Natural killer cell (primary cell): ENCODE data around the gene PTPRK. TPM values are rescaled to one million over a fixed set of nuclear protein-coding genes. Genes with fewer than 3 reads are reported as not detected.

Experiments
- ATAC-seq, 3 donors: fragments of 150-1000 bp in 2 of 3; fragments of 200-7000 bp in 1 of 3; cut with Tn5 transposase; 1 replicate in 1 of 3; 2 replicates in 2 of 3; pipeline ENCODE4 v1.10.0; 2021; ENCODE audit warnings: mild to moderate bottlenecking in 2 of 3, moderate library complexity in 2 of 3
- DNase-seq, 2 donors: peaks; one replicate each; pipeline versions ENCODE4 v3.0.0 to v3.0.0-alpha.2; 2013 to 2021; ENCODE audit warnings: mixed read lengths in 1 of 2
- H3K27ac ChIP-seq: one replicate; pipeline ENCODE4 v1.5.1; 2013; ENCODE audit warnings: mild to moderate bottlenecking, low read length
- H3K27me3 ChIP-seq: one replicate; pipeline ENCODE4 v1.6.1; 2013; ENCODE audit warnings: low read length; ENCODE audit not compliant: control insufficient read depth, insufficient read depth
- H3K36me3 ChIP-seq: one replicate; pipeline ENCODE4 v1.6.1; 2013; ENCODE audit warnings: low read length; ENCODE audit not compliant: control insufficient read depth, insufficient read depth
- H3K4me1 ChIP-seq: one replicate; pipeline ENCODE4 v1.6.1; 2013; ENCODE audit warnings: low read length; ENCODE audit not compliant: control insufficient read depth, insufficient read depth
- H3K4me3 ChIP-seq: one replicate; pipeline ENCODE4 v1.5.1; 2013; ENCODE audit warnings: low read length
- H3K9me3 ChIP-seq: one replicate; pipeline ENCODE4 v1.6.1; 2013; ENCODE audit warnings: low read length; ENCODE audit not compliant: control insufficient read depth, insufficient read depth
- H3K27ac Mint-ChIP-seq, 2 donors: one replicate each; pipeline ENCODE4 v1.8.0; 2022; ENCODE audit warnings: mild to moderate bottlenecking in 2 of 2, mixed read lengths in 2 of 2, moderate library complexity in 1 of 2
- H3K27me3 Mint-ChIP-seq, 2 donors: one replicate each; pipeline ENCODE4 v1.8.0; 2022; ENCODE audit warnings: low read depth in 2 of 2, mixed read lengths in 2 of 2
- H3K36me3 Mint-ChIP-seq: one replicate; pipeline ENCODE4 v1.8.0; 2022; ENCODE audit warnings: mixed read lengths
- H3K4me1 Mint-ChIP-seq, 2 donors: one replicate each; pipeline ENCODE4 v1.8.0; 2022; ENCODE audit warnings: mixed read lengths in 2 of 2
- H3K4me3 Mint-ChIP-seq: one replicate; pipeline ENCODE4 v1.8.0; 2022; ENCODE audit warnings: mild to moderate bottlenecking, moderate library complexity, mixed read lengths
- H3K9me3 Mint-ChIP-seq, 2 donors: one replicate each; pipeline ENCODE4 v1.8.0; 2022; ENCODE audit warnings: mixed read lengths in 2 of 2
- WGBS: methylation state at CpG from one replicate; pipeline ENCODE4 v1.1.7; 2013; ENCODE audit warnings: missing lambda C conversion rate; ENCODE audit not compliant: insufficient coverage; 5-methylcytosine and 5-hydroxymethylcytosine counted together
- intact Hi-C: fragments of 100-400 bp; cut with micrococcal nuclease; formaldehyde crosslinking; loops from one replicate; pipeline ENCODE4 v1.14.2; 2022
- total RNA-seq, 4 donors: library from RNA; stranded (reverse); fragments of 120-200 nt in 1 of 4; gene quantifications; one replicate each; pipeline versions ENCODE4 v1.2.3 to v1.2.4, GENCODE V29; 2013 to 2022
- TF ChIP-seq, protein P1 (sequence below): fragments of 200-600 bp; IDR thresholded peaks from one replicate; pipeline ENCODE4 v1.8.0; 2022; ENCODE audit warnings: antibody characterized with exemption

Gene PTPRK
- total RNA-seq, 3 donors from 2014 or later (not counting 1 experiment from before 2014, with no cell fraction given), result 0.14 to 1.2 (median 0.95) TPM

DNA sequence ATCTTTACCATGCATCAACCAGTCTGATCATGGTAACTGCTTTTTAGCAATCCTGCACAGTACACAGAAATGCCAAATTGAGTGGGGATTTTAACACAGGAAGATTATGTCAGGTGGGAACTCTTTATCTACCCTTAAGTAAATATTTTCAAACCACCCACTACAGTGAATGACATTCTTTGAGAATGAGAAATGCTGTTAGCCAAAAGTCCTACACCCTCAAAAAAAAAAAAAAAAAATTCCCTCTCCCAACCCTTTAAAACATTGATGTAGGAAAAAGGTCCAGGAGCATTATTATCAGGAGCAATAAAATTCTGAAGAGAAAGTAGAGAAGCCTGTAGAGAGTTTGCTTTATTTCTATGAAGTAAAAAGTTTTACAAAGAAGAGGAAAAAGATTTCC lies 312.3 kb downstream of the PTPRK start:
- no peak for ATAC-seq

DNA sequence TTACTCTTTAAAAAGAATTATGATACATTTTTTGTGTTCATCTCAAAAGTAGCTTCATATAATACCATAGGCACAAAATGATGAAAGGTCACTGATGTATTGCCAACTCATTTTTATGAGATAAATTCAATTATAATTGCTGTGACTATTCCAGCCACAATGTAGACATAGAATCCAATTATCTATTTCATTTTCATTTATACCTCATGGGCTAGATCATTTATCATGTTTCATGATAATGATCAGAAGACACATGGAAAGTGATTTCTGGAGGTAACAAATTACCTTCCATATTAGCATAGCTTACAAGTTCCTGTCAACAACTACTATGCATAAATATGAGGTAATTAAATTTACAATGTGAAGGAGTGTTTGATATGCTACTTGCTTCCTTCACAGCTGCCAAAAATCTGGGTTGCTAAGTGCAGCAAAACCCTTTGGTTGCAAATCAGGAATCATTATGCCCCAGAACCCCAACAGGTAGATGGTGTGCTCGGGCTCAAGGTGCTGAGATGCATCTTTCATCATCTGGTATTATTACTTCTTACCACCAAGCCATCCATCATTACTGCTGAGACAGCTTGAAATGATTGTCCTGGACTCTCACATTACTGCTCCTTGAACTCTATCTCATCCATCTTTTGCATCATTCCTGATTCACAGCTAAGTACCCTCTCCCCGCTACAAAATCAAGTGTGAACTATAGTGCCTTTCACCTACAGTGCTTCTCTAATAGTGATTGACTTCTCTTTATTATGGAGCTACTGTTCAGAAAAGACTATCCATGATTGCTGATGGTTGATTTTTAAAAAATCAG lies 313.6 kb downstream of the PTPRK start:
- no peak overlapping the region for H3K4me3 Mint-ChIP-seq
- H3K9me3 Mint-ChIP-seq, result peaks cover 0 to 3% of the 10 kb centered on the region in 2 donors
- H3K27me3 ChIP-seq, result no peaks in the 10 kb centered on the region
- ATAC-seq (no peak), DNase-seq (no peak)
- H3K36me3 ChIP-seq, result no peaks in the 10 kb centered on the region
- H3K9me3 ChIP-seq, result no peaks in the 10 kb centered on the region
- H3K4me1 ChIP-seq, result no peaks in the 10 kb centered on the region
- H3K27me3 Mint-ChIP-seq, result no peaks in the 10 kb centered on the region
- H3K27ac Mint-ChIP-seq, result no peak overlapping the region
- no peak overlapping the region for H3K27ac ChIP-seq
- no peaks in the 10 kb centered on the region for H3K4me1 Mint-ChIP-seq
- H3K4me3 ChIP-seq, result no peak overlapping the region
- TF ChIP-seq, protein P1, sequence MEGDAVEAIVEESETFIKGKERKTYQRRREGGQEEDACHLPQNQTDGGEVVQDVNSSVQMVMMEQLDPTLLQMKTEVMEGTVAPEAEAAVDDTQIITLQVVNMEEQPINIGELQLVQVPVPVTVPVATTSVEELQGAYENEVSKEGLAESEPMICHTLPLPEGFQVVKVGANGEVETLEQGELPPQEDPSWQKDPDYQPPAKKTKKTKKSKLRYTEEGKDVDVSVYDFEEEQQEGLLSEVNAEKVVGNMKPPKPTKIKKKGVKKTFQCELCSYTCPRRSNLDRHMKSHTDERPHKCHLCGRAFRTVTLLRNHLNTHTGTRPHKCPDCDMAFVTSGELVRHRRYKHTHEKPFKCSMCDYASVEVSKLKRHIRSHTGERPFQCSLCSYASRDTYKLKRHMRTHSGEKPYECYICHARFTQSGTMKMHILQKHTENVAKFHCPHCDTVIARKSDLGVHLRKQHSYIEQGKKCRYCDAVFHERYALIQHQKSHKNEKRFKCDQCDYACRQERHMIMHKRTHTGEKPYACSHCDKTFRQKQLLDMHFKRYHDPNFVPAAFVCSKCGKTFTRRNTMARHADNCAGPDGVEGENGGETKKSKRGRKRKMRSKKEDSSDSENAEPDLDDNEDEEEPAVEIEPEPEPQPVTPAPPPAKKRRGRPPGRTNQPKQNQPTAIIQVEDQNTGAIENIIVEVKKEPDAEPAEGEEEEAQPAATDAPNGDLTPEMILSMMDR, result no peak
- WGBS, result 94% methylated on average over 2 of the region's 2 CpGs
- intact Hi-C loops, result no loop called here
- H3K36me3 Mint-ChIP-seq, result no peaks in the 10 kb centered on the region

More for the DNA sequence above, 312.3 kb downstream of the PTPRK start:
- Histone ChIP-seq H3K27ac (no peak overlapping the region), H3K36me3 (no peaks in the 10 kb centered on the region), H3K4me3 (no peak overlapping the region), H3K9me3 (no peaks in the 10 kb centered on the region), H3K27me3 (no peaks in the 10 kb centered on the region), H3K4me1 (no peaks in the 10 kb centered on the region)
- H3K27me3 Mint-ChIP-seq, result no peaks in the 10 kb centered on the region
- no peak overlapping the region for H3K4me3 Mint-ChIP-seq
- no peaks in the 10 kb centered on the region for H3K36me3 Mint-ChIP-seq
- TF ChIP-seq, protein P1, result no peak
- peaks cover 0 to 3% of the 10 kb centered on the region in 2 donors for H3K9me3 Mint-ChIP-seq
- no peak for DNase-seq
- peaks cover 0 to 2% of the 10 kb centered on the region in 2 donors for H3K4me1 Mint-ChIP-seq
- no peak overlapping the region for H3K27ac Mint-ChIP-seq
- intact Hi-C loops, result no loop called here

DNA sequence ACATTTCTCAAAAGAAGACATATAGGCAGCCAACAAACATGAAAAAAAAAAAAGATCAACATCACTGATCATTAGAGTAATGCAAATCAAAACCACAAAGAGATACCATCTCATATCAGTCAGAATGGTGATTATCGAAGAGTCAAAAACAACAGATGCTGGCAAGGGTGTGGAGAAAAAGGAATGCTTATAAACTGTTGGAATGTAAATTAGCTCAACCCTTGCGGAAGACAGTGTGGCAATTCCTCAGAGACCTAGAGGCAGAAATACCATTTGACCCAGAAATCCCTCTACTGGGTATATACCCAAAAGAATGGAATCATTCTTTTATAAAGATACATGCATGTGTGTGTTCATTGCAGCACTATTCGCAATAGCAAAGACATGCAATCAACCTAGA lies 315.8 kb downstream of the PTPRK start:
- H3K27me3 Mint-ChIP-seq, result no peaks in the 10 kb centered on the region
- TF ChIP-seq, protein P1, result no peak
- Histone ChIP-seq H3K4me3 (no peak overlapping the region), H3K27me3 (no peaks in the 10 kb centered on the region), H3K36me3 (no peaks in the 10 kb centered on the region), H3K9me3 (no peaks in the 10 kb centered on the region), H3K27ac (no peak overlapping the region), H3K4me1 (no peaks in the 10 kb centered on the region)
- H3K4me3 Mint-ChIP-seq, result no peak overlapping the region
- no peak overlapping the region for H3K27ac Mint-ChIP-seq
- H3K4me1 Mint-ChIP-seq, result no peaks in the 10 kb centered on the region
- H3K9me3 Mint-ChIP-seq, result peaks cover 3 to 6% of the 10 kb centered on the region in 2 donors
- H3K36me3 Mint-ChIP-seq, result no peaks in the 10 kb centered on the region
- DNase-seq (no peak), ATAC-seq (no peak)
- intact Hi-C loops, result no loop called here
- WGBS, result 100% methylated on average over 1 of the region's 3 CpGs
